H9 (cell line): Measurements from ENCODE around the gene SERPINA10. TPM values are rescaled to one million over a fixed set of nuclear protein-coding genes. Genes with fewer than 3 reads are reported as not detected.

Source experiments
- DNase-seq: peaks from one replicate; pipeline ENCODE4 v3.0.0-alpha.2; 2017
- H2AFZ ChIP-seq: one replicate; pipeline ENCODE4 v1.6.1; 2013; ENCODE audit warnings: mild to moderate bottlenecking, low read length, control low read depth, moderate library complexity
- H2AK5ac ChIP-seq: 2 replicates; pipeline ENCODE4 v1.6.1; 2013; ENCODE audit warnings: low read length, control low read depth, mixed read lengths; ENCODE audit not compliant: insufficient read length
- H2BK120ac ChIP-seq: one replicate; pipeline ENCODE4 v1.6.1; 2013; ENCODE audit warnings: low read depth, mild to moderate bottlenecking, low read length, control low read depth, inconsistent platforms; ENCODE audit not compliant: poor library complexity, severe bottlenecking
- H2BK12ac ChIP-seq: 2 replicates; pipeline ENCODE4 v1.6.1; 2013; ENCODE audit warnings: low read length, control low read depth, mixed read lengths, low read depth; ENCODE audit not compliant: insufficient read length
- H2BK15ac ChIP-seq: 2 replicates; pipeline ENCODE4 v1.6.1; 2013; ENCODE audit warnings: low read depth, low read length, control low read depth
- H2BK20ac ChIP-seq: one replicate; pipeline ENCODE4 v1.6.1; 2013; ENCODE audit warnings: low read depth, mild to moderate bottlenecking, low read length, control low read depth, inconsistent platforms; ENCODE audit not compliant: poor library complexity, severe bottlenecking
- H2BK5ac ChIP-seq: 2 replicates; pipeline ENCODE4 v1.6.1; 2013; ENCODE audit warnings: low read length, control low read depth, mixed read lengths; ENCODE audit not compliant: insufficient read length
- H3K14ac ChIP-seq: 2 replicates; pipeline ENCODE4 v1.6.1; 2013; ENCODE audit warnings: low read length, control low read depth; ENCODE audit not compliant: insufficient read depth
- H3K18ac ChIP-seq: 2 replicates; pipeline ENCODE4 v1.6.1; 2013; ENCODE audit warnings: low read depth, mild to moderate bottlenecking, mixed read lengths, low read length, control low read depth; ENCODE audit not compliant: insufficient read length
- H3K23ac ChIP-seq: 2 replicates; pipeline ENCODE4 v1.6.1; 2013; ENCODE audit warnings: low read length, control low read depth, mixed read lengths, low read depth; ENCODE audit not compliant: insufficient read length
- H3K23me2 ChIP-seq: 2 replicates; pipeline ENCODE4 v1.6.1; 2013; ENCODE audit warnings: low read depth, mild to moderate bottlenecking, mixed read lengths, low read length, control low read depth; ENCODE audit not compliant: insufficient read length, poor library complexity, severe bottlenecking
- H3K27ac ChIP-seq: 2 replicates; pipeline ENCODE4 v1.5.1; 2013; ENCODE audit warnings: low read length, control low read depth, mixed read lengths, low read depth; ENCODE audit not compliant: insufficient read length
- H3K27me3 ChIP-seq: 2 replicates; pipeline ENCODE4 v1.6.1; 2013; ENCODE audit warnings: low read length, control low read depth, inconsistent platforms; ENCODE audit not compliant: insufficient read depth
- H3K4ac ChIP-seq: 2 replicates; pipeline ENCODE4 v1.6.1; 2013; ENCODE audit warnings: low read depth, mild to moderate bottlenecking, control low read depth, inconsistent platforms, low read length, moderate library complexity
- H3K4me1 ChIP-seq: 2 replicates; pipeline ENCODE4 v1.6.1; 2013; ENCODE audit warnings: low read length, control low read depth, inconsistent platforms; ENCODE audit not compliant: insufficient read depth
- H3K4me2 ChIP-seq: 2 replicates; pipeline ENCODE4 v1.6.1; 2013; ENCODE audit warnings: low read length, control low read depth, mixed read lengths; ENCODE audit not compliant: insufficient read length, insufficient read depth
- H3K56ac ChIP-seq: 2 replicates; pipeline ENCODE4 v1.6.1; 2013; ENCODE audit warnings: low read depth, mild to moderate bottlenecking, mixed read lengths, low read length, control low read depth; ENCODE audit not compliant: insufficient read length
- H3K79me1 ChIP-seq: 2 replicates; pipeline ENCODE4 v1.6.1; 2013; ENCODE audit warnings: low read depth, mild to moderate bottlenecking, moderate library complexity, low read length, control low read depth, inconsistent platforms; ENCODE audit not compliant: insufficient read depth, poor library complexity, severe bottlenecking
- H3K79me2 ChIP-seq: 2 replicates; pipeline ENCODE4 v1.6.1; 2013; ENCODE audit warnings: low read length, control low read depth, inconsistent platforms; ENCODE audit not compliant: insufficient read depth
- H3K9ac ChIP-seq: 2 replicates; pipeline ENCODE4 v1.6.1; 2013; ENCODE audit warnings: low read length, control low read depth, mixed read lengths; ENCODE audit not compliant: insufficient read length; ENCODE audit errors: extremely low read depth
- H3K9me3 ChIP-seq: one replicate; pipeline ENCODE4 v1.6.1; 2013; ENCODE audit warnings: low read depth, low read length, inconsistent platforms; ENCODE audit not compliant: control insufficient read depth
- H3T11ph ChIP-seq: one replicate; pipeline ENCODE4 v1.6.1; 2013; ENCODE audit warnings: mild to moderate bottlenecking, low read length, control low read depth, inconsistent platforms
- H4K20me1 ChIP-seq: one replicate; pipeline ENCODE4 v1.6.1; 2013; ENCODE audit not compliant: control insufficient read depth, insufficient read length, insufficient read depth
- H4K5ac ChIP-seq: 2 replicates; pipeline ENCODE4 v1.6.1; 2013; ENCODE audit warnings: low read depth, mild to moderate bottlenecking, mixed read lengths, low read length, control low read depth; ENCODE audit not compliant: insufficient read length
- H4K8ac ChIP-seq: replicated peaks from 2 replicates; pipeline ENCODE4 v1.6.1; 2013; ENCODE audit warnings: low read length, control low read depth, mixed read lengths, low read depth; ENCODE audit not compliant: insufficient read length
- H4K91ac ChIP-seq: 2 replicates; pipeline ENCODE4 v1.6.1; 2013; ENCODE audit warnings: low read depth, mild to moderate bottlenecking, moderate library complexity, mixed read lengths, low read length, control low read depth; ENCODE audit not compliant: insufficient read length
- H3K27ac Mint-ChIP-seq, 3 experiments: 2 replicates in 2 of 3; 3 replicates in 1 of 3; pipeline ENCODE4 v1.8.0; 2020 to 2021; ENCODE audit warnings: mixed read lengths in 3 of 3, mild to moderate bottlenecking in 1 of 3, moderate library complexity in 1 of 3
- H3K27me3 Mint-ChIP-seq: 2 replicates; pipeline ENCODE4 v1.8.0; 2021; ENCODE audit warnings: low read depth, mild to moderate bottlenecking, moderate library complexity, mixed read lengths
- H3K36me3 Mint-ChIP-seq, 3 experiments: 2 replicates in 2 of 3; 3 replicates in 1 of 3; pipeline ENCODE4 v1.8.0; 2020 to 2021; ENCODE audit warnings: low read depth in 3 of 3, mixed read lengths in 3 of 3; ENCODE audit not compliant: insufficient read depth in 1 of 3
- H3K4me1 Mint-ChIP-seq, 2 experiments: 2 replicates each; pipeline ENCODE4 v1.8.0; 2020; ENCODE audit warnings: mixed read lengths in 2 of 2
- H3K4me3 Mint-ChIP-seq, 2 experiments: 2 replicates in 1 of 2; 3 replicates in 1 of 2; pipeline ENCODE4 v1.8.0; 2020 to 2021; ENCODE audit warnings: mild to moderate bottlenecking in 2 of 2, mixed read lengths in 2 of 2, moderate library complexity in 1 of 2
- H3K9me3 Mint-ChIP-seq, 2 experiments: 2 replicates in 1 of 2; 3 replicates in 1 of 2; pipeline ENCODE4 v1.8.0; 2020; ENCODE audit warnings: mild to moderate bottlenecking in 2 of 2, mixed read lengths in 2 of 2, moderate library complexity in 1 of 2
- CTCF ChIP-seq: fragments of 200-600 bp; sonication (generic); conservative IDR thresholded peaks from 3 replicates; pipeline ENCODE4 v1.8.0; 2021; ENCODE audit warnings: antibody characterized with exemption, mild to moderate bottlenecking
- total RNA-seq: library from RNA; stranded (reverse); gene quantifications from 2 replicates; pipeline ENCODE4 v1.2.1, GENCODE V29; 2021

SERPINA10 gene
- total RNA-seq, 1 experiment from 2014 or later: not detected

- no peak overlapping the region for H4K8ac ChIP-seq
- H3K27me3 ChIP-seq: no peaks in the 10 kb centered on the region
- H3K79me2 ChIP-seq: no peaks in the 10 kb centered on the region
- no peaks in the 10 kb centered on the region for H3K23me2 ChIP-seq
- H3K4ac ChIP-seq: no peak overlapping the region
- no peak overlapping the region for H3K18ac ChIP-seq
- H3K14ac ChIP-seq: no peak overlapping the region
- DNase-seq: no peak
- H4K5ac ChIP-seq: no peak overlapping the region
- no peaks in the 10 kb centered on the region for H3K4me1 ChIP-seq
- no peak overlapping the region for H3K56ac ChIP-seq
- no peak overlapping the region for H3K27ac ChIP-seq
- no peaks in the 10 kb centered on the region for H3K27me3 Mint-ChIP-seq
- H2BK15ac ChIP-seq: no peak overlapping the region
- no peak overlapping the region for H3K9ac ChIP-seq
- H3K9me3 Mint-ChIP-seq: no peaks in the 10 kb centered on the region
- no peak overlapping the region for H3K4me3 Mint-ChIP-seq
- H2AFZ ChIP-seq: no peak overlapping the region
- no peak overlapping the region for H2BK12ac ChIP-seq
- H3K9me3 ChIP-seq: no peaks in the 10 kb centered on the region
- H4K20me1 ChIP-seq: no peaks in the 10 kb centered on the region
- TF ChIP-seq CTCF: no peak
- no peak overlapping the region for H4K91ac ChIP-seq
- no peak overlapping the region for H3K4me2 ChIP-seq
- H3K79me1 ChIP-seq: no peaks in the 10 kb centered on the region
- no peaks in the 10 kb centered on the region for H3K4me1 Mint-ChIP-seq
- H3K27ac Mint-ChIP-seq: no peak overlapping the region
- no peak overlapping the region for H2AK5ac ChIP-seq
- H3K36me3 Mint-ChIP-seq: peaks cover 0 to 16% (median 9%) of the 10 kb centered on the region in 3 experiments; a peak in 5 of 7 replicates
- H3T11ph ChIP-seq: no peak overlapping the region
- H2BK5ac ChIP-seq: no peak overlapping the region
- no peak overlapping the region for H3K23ac ChIP-seq
- H2BK20ac ChIP-seq: no peak overlapping the region
- no peak overlapping the region for H2BK120ac ChIP-seq
Observed at GRCh38 chr14:94237046-94237445, 56.0 kb downstream of the SERPINA10 start.

Other genes with a start within 250 kb of the SERPINA10 start
- gene DDX24, start 212.1 kb downstream of the SERPINA10 start, total RNA-seq: 172 TPM in 2 replicates
- 27.4 TPM in 2 replicates for gene IFI27L1, start 212.0 kb downstream of the SERPINA10 start, total RNA-seq
- gene IFI27, start 182.5 kb downstream of the SERPINA10 start, total RNA-seq: 1.7 TPM in 2 replicates
- gene IFI27L2, start 163.7 kb downstream of the SERPINA10 start, total RNA-seq: 28.6 and 32.5 TPM in 2 replicates
- gene PPP4R4, start 118.9 kb downstream of the SERPINA10 start, total RNA-seq: 3.9 and 5.1 TPM in 2 replicates
- gene SERPINA6, start 30.1 kb upstream of the SERPINA10 start, total RNA-seq: not detected in 2 replicates
- not detected in 2 replicates for gene SERPINA2, start 73.4 kb upstream of the SERPINA10 start, total RNA-seq
- gene SERPINA1, start 95.3 kb upstream of the SERPINA10 start, total RNA-seq: not detected in 2 replicates
- not detected in 2 replicates for gene SERPINA11, start 159.5 kb upstream of the SERPINA10 start, total RNA-seq
- gene SERPINA9, start 182.9 kb upstream of the SERPINA10 start, total RNA-seq: not detected in 2 replicates
- gene SERPINA12, start 216.2 kb upstream of the SERPINA10 start, total RNA-seq: not detected in 2 replicates